ENCODE measurements around the gene CHTF18. TPM values are rescaled to one million over a fixed set of nuclear protein-coding genes. Genes with fewer than 3 reads are reported as not detected.

Gene CHTF18
- total RNA-seq, 1 donor from 2014 or later, result 11.3 TPM

DNA sequence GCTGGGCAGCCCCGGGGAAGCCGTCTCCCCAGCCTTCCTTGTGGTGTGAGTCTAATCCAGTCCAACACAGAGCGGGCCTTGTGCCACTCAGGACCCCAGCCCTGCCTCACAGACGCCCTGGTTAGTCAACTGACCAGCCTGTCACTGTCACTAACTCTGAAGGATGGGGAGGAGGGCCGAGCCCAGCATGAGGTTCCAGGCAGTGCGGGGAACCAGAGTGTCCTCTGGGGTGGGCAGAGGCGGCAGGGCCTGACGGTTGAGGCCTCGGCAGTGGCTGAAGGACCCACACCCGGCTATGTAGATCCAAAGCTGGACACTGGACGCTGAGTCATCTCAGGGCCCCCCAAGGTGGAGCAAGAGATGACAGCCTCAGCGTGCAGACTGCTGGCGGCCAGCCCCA is 8.9 kb upstream of the CHTF18 start:
- H3K4me1 ChIP-seq, result peaks cover 4% of the 10 kb centered on the region
- H3K27me3 ChIP-seq (ENCODE audit: low read depth), result peaks cover 56% of the 10 kb centered on the region
- H3K27ac ChIP-seq, result no peak overlapping the region
- H3K9me3 ChIP-seq, result no peaks in the 10 kb centered on the region
- intact Hi-C loops (cut with DNase I), result no loop called here
- TF ChIP-seq, protein P1, sequence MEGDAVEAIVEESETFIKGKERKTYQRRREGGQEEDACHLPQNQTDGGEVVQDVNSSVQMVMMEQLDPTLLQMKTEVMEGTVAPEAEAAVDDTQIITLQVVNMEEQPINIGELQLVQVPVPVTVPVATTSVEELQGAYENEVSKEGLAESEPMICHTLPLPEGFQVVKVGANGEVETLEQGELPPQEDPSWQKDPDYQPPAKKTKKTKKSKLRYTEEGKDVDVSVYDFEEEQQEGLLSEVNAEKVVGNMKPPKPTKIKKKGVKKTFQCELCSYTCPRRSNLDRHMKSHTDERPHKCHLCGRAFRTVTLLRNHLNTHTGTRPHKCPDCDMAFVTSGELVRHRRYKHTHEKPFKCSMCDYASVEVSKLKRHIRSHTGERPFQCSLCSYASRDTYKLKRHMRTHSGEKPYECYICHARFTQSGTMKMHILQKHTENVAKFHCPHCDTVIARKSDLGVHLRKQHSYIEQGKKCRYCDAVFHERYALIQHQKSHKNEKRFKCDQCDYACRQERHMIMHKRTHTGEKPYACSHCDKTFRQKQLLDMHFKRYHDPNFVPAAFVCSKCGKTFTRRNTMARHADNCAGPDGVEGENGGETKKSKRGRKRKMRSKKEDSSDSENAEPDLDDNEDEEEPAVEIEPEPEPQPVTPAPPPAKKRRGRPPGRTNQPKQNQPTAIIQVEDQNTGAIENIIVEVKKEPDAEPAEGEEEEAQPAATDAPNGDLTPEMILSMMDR (IDR thresholded peaks at IDR 0.05), result no peak
- H3K36me3 ChIP-seq, result no peaks in the 10 kb centered on the region
- ATAC-seq (no peak), DNase-seq (no peak)
- H3K4me3 ChIP-seq, result no peak overlapping the region

- ATAC-seq, result no peak
- H3K27me3 ChIP-seq (ENCODE audit: low read depth), result peaks cover 54% of the 10 kb centered on the region
- DNase-seq, result no peak
- peaks cover 4% of the 10 kb centered on the region for H3K4me1 ChIP-seq
- H3K9me3 ChIP-seq, result no peaks in the 10 kb centered on the region
- intact Hi-C loops (cut with DNase I), result no loop called here
- H3K4me3 ChIP-seq, result no peak overlapping the region
- no peaks in the 10 kb centered on the region for H3K36me3 ChIP-seq
- H3K27ac ChIP-seq, result no peak overlapping the region
- TF ChIP-seq, protein P1 (IDR thresholded peaks at IDR 0.05), result no peak
Observed at GRCh38 chr16:780296-780695, 8.1 kb upstream of the CHTF18 start.

DNA sequence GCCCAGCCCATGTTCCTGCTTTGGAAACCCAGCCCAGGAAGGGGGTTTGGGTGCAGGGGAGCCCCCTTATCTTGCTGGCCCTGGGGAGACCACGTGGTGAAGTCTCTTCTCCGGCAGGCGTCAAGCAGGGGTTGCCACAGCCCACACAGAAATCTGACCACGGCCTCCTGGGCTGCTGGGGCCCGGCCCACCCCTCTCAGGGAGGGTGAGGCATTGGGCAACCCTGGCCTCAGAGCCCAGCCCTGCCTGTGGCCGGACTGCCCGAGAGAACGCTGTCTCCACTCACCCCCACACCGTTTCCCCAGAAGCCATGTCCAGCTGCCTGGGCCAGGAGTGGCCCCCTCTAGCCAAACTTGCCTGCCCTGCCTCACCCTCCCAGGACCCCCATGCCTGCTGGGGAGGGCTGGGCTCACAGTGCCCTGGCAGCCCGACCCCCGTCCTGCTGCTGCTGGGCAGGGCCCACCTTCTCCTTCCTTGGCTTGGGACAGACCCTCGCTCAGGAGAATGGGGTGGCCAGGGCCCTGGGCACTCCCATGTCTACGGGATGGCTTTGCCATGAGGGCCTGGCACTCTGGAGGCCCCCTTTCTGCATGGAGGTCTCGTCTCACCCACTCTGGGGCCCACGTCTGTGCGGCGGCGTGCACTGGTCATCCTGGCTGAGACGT is 6.9 kb upstream of the CHTF18 start:
- ATAC-seq, result no peak
- peaks cover 47% of the 10 kb centered on the region for H3K27me3 ChIP-seq (ENCODE audit: low read depth)
- DNase-seq, result no peak
- H3K4me3 ChIP-seq, result no peak overlapping the region
- H3K4me1 ChIP-seq, result peaks cover 4% of the 10 kb centered on the region
- intact Hi-C loops (cut with DNase I), result no loop called here
- TF ChIP-seq, protein P1 (IDR thresholded peaks at IDR 0.05), result no peak
- no peak overlapping the region for H3K27ac ChIP-seq
- peaks cover 9% of the 10 kb centered on the region for H3K36me3 ChIP-seq
- H3K9me3 ChIP-seq, result no peaks in the 10 kb centered on the region

GRCh38 chr16:782258-782657 is 6.2 kb upstream of the CHTF18 start:
- intact Hi-C loops (cut with DNase I), result no loop called here
- Histone ChIP-seq H3K4me3 (no peak overlapping the region), H3K27me3 (ENCODE audit: low read depth) (peaks cover 47% of the 10 kb centered on the region)

DNA sequence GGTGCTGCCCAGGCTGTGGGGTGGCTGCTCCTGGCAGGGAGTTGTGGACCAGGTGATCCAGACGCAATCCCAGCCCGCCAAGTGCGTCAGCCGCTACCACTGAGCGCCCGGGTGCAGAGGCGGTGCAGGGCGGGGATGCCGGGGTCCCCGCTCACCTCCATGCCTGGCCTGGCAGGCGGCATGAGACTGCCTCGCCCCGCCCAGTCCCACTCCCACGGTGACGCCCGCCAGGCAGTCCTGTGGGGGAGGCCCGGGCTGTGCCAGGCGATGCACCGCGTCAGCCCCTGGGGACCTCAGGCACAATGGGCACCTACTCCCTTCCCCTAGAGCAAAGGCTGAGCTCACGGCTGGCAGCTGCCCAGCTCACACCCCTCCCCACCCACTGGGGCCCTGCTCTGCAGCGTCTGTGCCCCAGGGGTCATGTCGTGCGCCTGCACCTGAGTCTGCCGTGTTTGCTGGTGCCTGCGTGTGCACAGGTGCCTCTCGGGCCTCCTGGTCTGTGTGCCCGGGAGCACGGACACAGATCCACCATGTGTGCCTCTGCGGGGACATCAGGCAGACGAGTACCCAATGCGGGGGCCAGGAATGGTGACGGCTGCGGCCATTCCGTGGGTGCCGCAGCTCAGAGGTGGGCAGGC is 5.5 kb upstream of the CHTF18 start:
- Histone ChIP-seq H3K36me3 (peaks cover 12% of the 10 kb centered on the region), H3K4me3 (no peak overlapping the region), H3K9me3 (no peaks in the 10 kb centered on the region), H3K4me1 (peaks cover 16% of the 10 kb centered on the region), H3K27me3 (ENCODE audit: low read depth) (peaks cover 47% of the 10 kb centered on the region), H3K27ac (no peak overlapping the region)
- DNase-seq (no peak), ATAC-seq (no peak)
- TF ChIP-seq, protein P1 (IDR thresholded peaks at IDR 0.05), result no peak
- intact Hi-C loops (cut with DNase I), result no loop called here

More at GRCh38 chr16:782258-782657, 6.2 kb upstream of the CHTF18 start:
- TF ChIP-seq, protein P1 (IDR thresholded peaks at IDR 0.05), result no peak
- ATAC-seq (no peak), DNase-seq (no peak)
- Histone ChIP-seq H3K9me3 (no peaks in the 10 kb centered on the region), H3K4me1 (peaks cover 11% of the 10 kb centered on the region), H3K27ac (no peak overlapping the region), H3K36me3 (peaks cover 12% of the 10 kb centered on the region)

Data from lower lobe of right lung (tissue), 2 donors.